ENCODE measurements around the gene RRAS. TPM values are rescaled to one million over a fixed set of nuclear protein-coding genes. Genes with fewer than 3 reads are reported as not detected.

Gene RRAS
- total RNA-seq, 4 donors from 2014 or later = 134 to 205 (median 187) TPM

DNA sequence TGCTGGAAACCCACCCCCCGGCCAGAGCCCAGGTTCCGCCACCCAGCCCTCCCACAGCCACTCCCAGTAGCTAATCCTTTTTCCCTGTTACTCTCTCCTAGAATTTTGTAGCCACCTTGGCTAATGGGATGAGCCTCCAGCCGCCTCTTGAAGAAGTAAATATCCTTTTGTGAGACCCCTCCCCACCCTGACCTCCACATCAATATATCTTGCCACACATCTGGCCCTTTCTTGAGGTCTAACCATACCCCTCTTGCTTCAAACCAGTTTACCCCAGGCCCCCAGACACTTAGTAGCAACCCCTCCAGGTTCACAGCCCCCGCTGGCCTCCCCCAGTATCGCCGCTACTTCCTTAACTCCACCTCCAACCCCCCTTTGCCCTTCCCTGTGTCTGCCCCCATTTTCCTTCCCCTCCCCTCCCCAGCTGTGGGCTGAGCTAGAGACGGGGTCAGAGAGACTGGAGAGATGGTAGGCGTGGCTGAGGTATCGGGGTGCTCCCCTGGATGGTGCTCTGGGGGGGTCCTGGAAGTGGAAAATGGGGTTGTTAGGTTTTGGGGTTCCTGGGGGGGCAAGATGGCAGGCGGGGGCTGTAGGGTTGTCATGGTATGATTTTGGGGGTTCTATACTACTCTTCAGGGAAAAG is 39.9 kb upstream of the RRAS start:
- peak overlapping the region; percentile 62 to 97 (median 82) for H3K27ac ChIP-seq (replicated peaks in 1 of 4)
- intact Hi-C loops (cut with DNase I) = loop anchor here (5.0 kb wide), 2 partner anchors 38 to 88 kb away; partner anchors contain the start of genes PRR12, RRAS and SCAF1

DNA sequence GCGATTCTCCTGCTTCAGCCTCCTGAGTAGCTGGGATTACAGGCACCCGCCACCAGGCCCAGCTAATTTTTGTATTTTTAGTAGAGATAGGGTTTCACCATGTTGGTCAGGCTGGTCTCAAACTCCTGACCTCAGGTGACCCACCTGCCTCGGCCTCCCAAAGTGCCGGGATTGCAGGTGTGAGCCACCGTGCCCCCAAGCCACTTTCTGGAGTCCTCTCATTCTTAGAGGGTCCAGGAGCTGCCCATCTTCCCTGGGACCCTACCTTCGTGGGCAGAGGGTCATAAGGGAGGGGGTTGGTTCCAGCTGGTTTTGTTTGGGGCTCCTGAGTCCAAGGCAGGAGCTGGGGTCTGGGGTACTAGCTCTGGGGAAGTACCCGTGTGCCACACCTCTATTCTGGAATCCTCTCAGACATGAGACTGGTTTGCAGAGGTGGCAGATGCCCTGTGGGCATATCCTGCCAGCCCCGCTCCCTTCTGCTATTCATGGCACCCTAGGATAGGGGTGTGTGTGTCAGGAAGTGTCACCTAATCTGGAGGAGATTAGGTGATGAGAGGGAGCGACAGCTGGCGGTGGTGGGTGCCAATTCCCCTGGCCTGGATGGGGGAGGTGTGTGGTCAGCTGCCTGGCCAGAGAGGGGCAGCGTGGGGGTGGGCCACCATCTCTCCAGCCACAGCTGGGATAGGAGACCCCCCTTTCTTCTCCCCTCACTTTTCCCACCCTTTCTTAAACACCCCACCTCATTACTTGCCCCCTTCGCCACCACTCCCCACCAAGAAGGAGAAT is 39.2 kb upstream of the RRAS start:
- Histone ChIP-seq H3K4me1 (peaks cover 39 to 57% (median 50%) of the 10 kb centered on the region in 4 donors), H3K36me3 (peaks cover 24 to 37% (median 32%) of the 10 kb centered on the region in 4 donors), H3K27ac (replicated peaks in 1 of 4) (peak overlapping the region; percentile 62 to 97 (median 94)), H3K27me3 (no peaks in the 10 kb centered on the region), H3K4me3 (no peak overlapping the region), H3K9me3 (no peaks in the 10 kb centered on the region)
- TF ChIP-seq EP300 (IDR thresholded peaks at IDR 0.05) (no peak), POLR2A (IDR thresholded peaks at IDR 0.05; ENCODE audit: low read depth) (no peak), POLR2AphosphoS5 (IDR thresholded peaks at IDR 0.05) (no peak)
- TF ChIP-seq, protein P1, sequence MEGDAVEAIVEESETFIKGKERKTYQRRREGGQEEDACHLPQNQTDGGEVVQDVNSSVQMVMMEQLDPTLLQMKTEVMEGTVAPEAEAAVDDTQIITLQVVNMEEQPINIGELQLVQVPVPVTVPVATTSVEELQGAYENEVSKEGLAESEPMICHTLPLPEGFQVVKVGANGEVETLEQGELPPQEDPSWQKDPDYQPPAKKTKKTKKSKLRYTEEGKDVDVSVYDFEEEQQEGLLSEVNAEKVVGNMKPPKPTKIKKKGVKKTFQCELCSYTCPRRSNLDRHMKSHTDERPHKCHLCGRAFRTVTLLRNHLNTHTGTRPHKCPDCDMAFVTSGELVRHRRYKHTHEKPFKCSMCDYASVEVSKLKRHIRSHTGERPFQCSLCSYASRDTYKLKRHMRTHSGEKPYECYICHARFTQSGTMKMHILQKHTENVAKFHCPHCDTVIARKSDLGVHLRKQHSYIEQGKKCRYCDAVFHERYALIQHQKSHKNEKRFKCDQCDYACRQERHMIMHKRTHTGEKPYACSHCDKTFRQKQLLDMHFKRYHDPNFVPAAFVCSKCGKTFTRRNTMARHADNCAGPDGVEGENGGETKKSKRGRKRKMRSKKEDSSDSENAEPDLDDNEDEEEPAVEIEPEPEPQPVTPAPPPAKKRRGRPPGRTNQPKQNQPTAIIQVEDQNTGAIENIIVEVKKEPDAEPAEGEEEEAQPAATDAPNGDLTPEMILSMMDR (IDR thresholded peaks at IDR 0.05) = no peak
- intact Hi-C loops (cut with DNase I) = loop anchor here (5.0 kb wide), 2 partner anchors 37 to 87 kb away; partner anchors contain the start of genes PRR12, RRAS and SCAF1
- DNase-seq (ENCODE audit: extremely low spot score) = no peak
- 70% methylated on average over 7 of the region's 12 CpGs for WGBS

More for the DNA sequence above, 39.9 kb upstream of the RRAS start:
- TF ChIP-seq EP300 (IDR thresholded peaks at IDR 0.05) (no peak), POLR2A (IDR thresholded peaks at IDR 0.05; ENCODE audit: low read depth) (no peak), POLR2AphosphoS5 (IDR thresholded peaks at IDR 0.05) (no peak)
- TF ChIP-seq, protein P1 (IDR thresholded peaks at IDR 0.05) = no peak
- H3K9me3 ChIP-seq = no peaks in the 10 kb centered on the region
- no peak for DNase-seq (ENCODE audit: extremely low spot score)
- H3K36me3 ChIP-seq = peaks cover 29 to 44% (median 40%) of the 10 kb centered on the region in 4 donors
- no peaks in the 10 kb centered on the region for H3K27me3 ChIP-seq
- 51% methylated on average over 10 of the region's 10 CpGs for WGBS
- peaks cover 39 to 57% (median 50%) of the 10 kb centered on the region in 4 donors for H3K4me1 ChIP-seq
- H3K4me3 ChIP-seq = peak overlapping the region in 2 of 4 donors; percentile 35 to 37

DNA sequence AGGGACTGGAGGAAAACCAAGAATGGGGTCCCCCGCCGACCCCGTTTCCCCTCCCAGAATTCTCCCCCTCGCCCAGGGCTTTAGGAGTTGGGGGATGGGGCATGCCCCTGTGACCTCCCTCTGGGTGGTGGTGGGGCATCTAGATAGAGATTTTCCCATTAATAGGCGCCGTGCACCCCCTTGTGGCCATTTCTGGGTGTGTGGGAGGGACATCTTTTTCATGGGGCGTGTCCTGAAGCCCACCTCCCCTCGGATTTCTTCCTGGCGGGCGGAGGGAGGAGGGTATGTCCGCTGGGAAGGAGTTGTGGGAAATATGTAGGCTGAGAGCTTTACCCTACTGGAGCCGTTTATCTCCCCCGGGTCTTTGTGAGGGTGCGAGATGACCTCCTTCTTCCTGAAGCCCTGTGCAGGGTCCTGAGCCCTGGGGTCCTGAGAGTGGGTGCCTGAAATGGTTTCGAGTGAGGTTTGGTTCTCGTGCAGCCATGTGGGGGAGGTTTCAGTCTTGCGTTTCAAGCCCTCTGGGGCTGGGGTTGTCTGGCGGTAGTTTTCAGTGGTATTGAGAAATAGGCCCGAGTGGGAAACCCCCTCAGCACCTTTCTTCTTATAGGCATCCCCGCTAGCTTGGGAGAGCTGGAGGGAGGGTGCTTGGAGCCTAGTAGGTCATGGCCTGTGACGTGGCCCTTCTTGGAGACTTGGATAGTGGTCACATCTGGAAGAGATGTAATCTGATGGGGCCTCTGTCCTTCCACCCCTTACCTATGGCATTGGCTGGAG is 38.1 kb upstream of the RRAS start:
- peak overlapping the region; percentile 76 to 99 (median 86) for H3K4me3 ChIP-seq
- peak; percentile 93 for DNase-seq (ENCODE audit: extremely low spot score)
- H3K9me3 ChIP-seq = no peaks in the 10 kb centered on the region
- H3K27ac ChIP-seq (replicated peaks in 1 of 4) = peak overlapping the region; percentile 88 to 97 (median 94)
- 3% methylated on average over 12 of the region's 21 CpGs for WGBS
- intact Hi-C loops (cut with DNase I) = loop anchor here (5.0 kb wide), 2 partner anchors 36 to 86 kb away; partner anchors contain the start of genes PRR12, RRAS and SCAF1
- H3K36me3 ChIP-seq = peaks cover 15 to 26% (median 22%) of the 10 kb centered on the region in 4 donors
- TF ChIP-seq, protein P1 (IDR thresholded peaks at IDR 0.05) = peak; percentile 40 to 63 (median 61)
- no peak for TF ChIP-seq POLR2A (IDR thresholded peaks at IDR 0.05; ENCODE audit: low read depth)
- H3K27me3 ChIP-seq = no peaks in the 10 kb centered on the region
- peaks cover 39 to 57% (median 50%) of the 10 kb centered on the region in 4 donors for H3K4me1 ChIP-seq

DNA sequence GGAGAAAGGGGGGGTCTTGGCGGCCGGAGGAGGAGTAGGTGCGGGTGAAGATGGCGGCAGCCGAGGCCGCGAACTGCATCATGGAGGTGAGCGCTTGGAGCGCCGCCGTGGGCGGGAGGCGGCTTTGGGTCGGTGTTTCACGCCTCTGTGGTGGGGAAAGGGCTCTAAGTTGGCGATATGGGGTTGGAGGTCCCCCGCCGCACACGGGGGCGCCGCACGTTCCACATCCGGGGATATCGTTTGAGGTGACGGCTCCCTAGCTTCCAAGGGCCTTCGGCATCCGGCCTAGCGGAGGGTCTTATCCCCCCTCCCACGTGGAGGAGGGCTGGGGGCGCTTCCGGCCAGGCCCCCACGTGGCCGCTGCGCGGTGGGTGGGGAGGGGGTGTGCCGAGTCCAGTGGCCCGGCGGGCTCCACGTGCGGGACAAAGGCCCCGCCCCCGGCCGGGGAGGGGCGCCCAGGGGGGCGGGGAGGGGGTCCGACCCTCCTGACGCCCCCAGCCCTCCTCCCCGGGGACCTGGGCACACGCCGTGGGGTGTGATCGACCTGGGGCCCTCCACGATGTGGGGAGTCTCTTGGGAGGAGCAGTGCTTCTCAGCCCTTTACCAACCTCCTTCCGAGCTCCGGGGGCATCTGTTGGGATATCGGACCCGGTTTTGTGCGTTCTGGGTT is 37.4 kb upstream of the RRAS start, which contains the start of gene PRMT1:
Gene PRMT1, plus strand, starts transcription at position 41 of the 670 bp plus-strand sequence. Its CDS starts 10 bp downstream, at position 51.
- no peaks in the 10 kb centered on the region for H3K27me3 ChIP-seq
- H3K27ac ChIP-seq (replicated peaks in 1 of 4) = peak within 1 kb of the TSS; percentile 88 to 97 (median 94)
- H3K4me1 ChIP-seq = peaks cover 39 to 60% (median 51%) of the 10 kb centered on the region in 4 donors
- H3K36me3 ChIP-seq = peaks cover 7 to 19% (median 16%) of the 10 kb centered on the region in 4 donors
- H3K9me3 ChIP-seq = no peaks in the 10 kb centered on the region
- H3K4me3 ChIP-seq = peak within 1 kb of the TSS; percentile 76 to 99 (median 86)
- intact Hi-C loops (cut with DNase I) = loop anchor here (5.0 kb wide), 2 partner anchors 35 to 85 kb away; partner anchors contain the start of genes PRR12, RRAS and SCAF1
- TF ChIP-seq POLR2AphosphoS5 (IDR thresholded peaks at IDR 0.05) (peak; percentile 49 to 91), POLR2A (IDR thresholded peaks at IDR 0.05; ENCODE audit: low read depth) (peak; percentile 89)
- TF ChIP-seq, protein P1 (IDR thresholded peaks at IDR 0.05) = no peak
- no peak for DNase-seq (ENCODE audit: extremely low spot score)
- 0% methylated on average over 34 of the region's 57 CpGs for WGBS
